Forelimb muscle (tissue), 1 donor: Measurements from ENCODE around the gene LYPD6B. TPM values are rescaled to one million over a fixed set of nuclear protein-coding genes. Genes with fewer than 3 reads are reported as not detected.

Experiments used
- DNase-seq: peaks from one replicate; pipeline ENCODE4 v3.0.0-alpha.2; 2013; ENCODE audit warnings: low read depth
- polyA plus RNA-seq: library from polyadenylated mRNA; unstranded; fragments of 120-200 nt; gene quantifications from one replicate; pipeline ENCODE4 v1.2.1, GENCODE V29; 2013; ENCODE audit not compliant: insufficient read length

The LYPD6B gene
- polyA plus RNA-seq, 1 donor, result not detected

- DNase-seq, result no peak
Measured at GRCh38 chr2:149112068-149112467, 73.6 kb downstream of the LYPD6B start.

- DNase-seq, result no peak
Measured at GRCh38 chr2:149112713-149113112, 74.2 kb downstream of the LYPD6B start.

GRCh38 chr2:149115781-149116180 lies 77.3 kb downstream of the LYPD6B start:
- no peak for DNase-seq

GRCh38 chr2:149119368-149119767 lies 80.9 kb downstream of the LYPD6B start:
- DNase-seq, result no peak

- DNase-seq, result no peak
Measured at GRCh38 chr2:149122516-149122915, 84.0 kb downstream of the LYPD6B start.

GRCh38 chr2:149125031-149125725 lies 86.7 kb downstream of the LYPD6B start:
- DNase-seq, result no peak

- no peak for DNase-seq
Measured at GRCh38 chr2:149129433-149129832, 90.9 kb downstream of the LYPD6B start.

- DNase-seq, result no peak
Measured at GRCh38 chr2:149132339-149132738, 93.8 kb downstream of the LYPD6B start.

- DNase-seq, result no peak
Measured at GRCh38 chr2:149132901-149133300, 94.4 kb downstream of the LYPD6B start.

- no peak for DNase-seq
Measured at GRCh38 chr2:149134335-149134923, 95.9 kb downstream of the LYPD6B start.

GRCh38 chr2:149136111-149136510 lies 97.6 kb downstream of the LYPD6B start:
- no peak for DNase-seq

GRCh38 chr2:149141046-149141445 lies 102.5 kb downstream of the LYPD6B start:
- DNase-seq, result no peak

- no peak for DNase-seq
Measured at GRCh38 chr2:149143734-149144133, 105.2 kb downstream of the LYPD6B start.

- no peak for DNase-seq
Measured at GRCh38 chr2:149145314-149146295, 107.1 kb downstream of the LYPD6B start.

- DNase-seq, result no peak
Measured at GRCh38 chr2:149146876-149147275, 108.4 kb downstream of the LYPD6B start.

GRCh38 chr2:149148194-149149006 lies 109.9 kb downstream of the LYPD6B start:
- DNase-seq, result no peak

- DNase-seq, result no peak
Measured at GRCh38 chr2:149149007-149149297, 110.5 kb downstream of the LYPD6B start.

GRCh38 chr2:149152469-149152953 lies 114.0 kb downstream of the LYPD6B start:
- no peak for DNase-seq

- DNase-seq, result no peak
Measured at GRCh38 chr2:149155196-149155969, 116.9 kb downstream of the LYPD6B start.

- no peak for DNase-seq
Measured at GRCh38 chr2:149155988-149156387, 117.5 kb downstream of the LYPD6B start.
